T-helper 2 cell treated with Interferon-gamma antibody and Interleukin-4, amounts not matched to agents 5 μg/mL and 100 μg/mL, for 36 hours (primary cell): ENCODE data around the gene FGGY.
"Not testable (repeated sequence)": the region's sequence is repeated elsewhere in the genome, so short reads cannot be mapped to it uniquely, and the experiment has no call there.

Experiments
- DNase-seq: peaks from one replicate; pipeline ENCODE4 v3.0.0; 2021; ENCODE audit warnings: low spot score
- H3K27ac Mint-ChIP-seq: one replicate; pipeline ENCODE4 v1.8.0; 2021; ENCODE audit warnings: mild to moderate bottlenecking, mixed read lengths
- H3K27me3 Mint-ChIP-seq: one replicate; pipeline ENCODE4 v1.8.0; 2021; ENCODE audit warnings: low read depth, mixed read lengths
- H3K36me3 Mint-ChIP-seq: one replicate; pipeline ENCODE4 v1.8.0; 2021; ENCODE audit warnings: low read depth, mixed read lengths
- H3K4me1 Mint-ChIP-seq: one replicate; pipeline ENCODE4 v1.8.0; 2021; ENCODE audit warnings: low read depth, mixed read lengths
- H3K4me3 Mint-ChIP-seq: one replicate; pipeline ENCODE4 v1.8.0; 2022; ENCODE audit warnings: mild to moderate bottlenecking, moderate library complexity, mixed read lengths
- H3K9me3 Mint-ChIP-seq: one replicate; pipeline ENCODE4 v1.8.0; 2021; ENCODE audit warnings: mixed read lengths

FGGY gene

DNA sequence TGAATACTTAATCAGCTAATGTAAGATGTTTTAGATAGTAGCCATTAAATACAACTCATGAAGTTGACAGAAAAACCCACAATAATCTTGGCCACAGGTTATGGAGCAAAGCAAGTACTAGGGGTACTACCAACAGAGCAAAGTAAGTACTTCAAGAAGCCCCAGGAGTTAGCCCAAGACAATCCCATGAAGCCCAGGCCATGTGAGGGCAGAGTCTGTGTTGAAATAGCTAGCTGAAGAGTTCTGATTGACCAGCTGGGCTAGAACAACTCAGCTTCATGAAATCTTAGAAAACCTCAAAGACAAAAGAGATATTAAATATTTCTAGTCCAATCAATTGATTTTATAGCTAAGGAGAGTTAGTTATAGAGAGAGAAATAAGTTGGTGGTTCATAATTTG, 304.9 kb downstream of the FGGY start:
- H3K27ac Mint-ChIP-seq = no peak overlapping the region
- no peaks in the 10 kb centered on the region for H3K9me3 Mint-ChIP-seq
- DNase-seq = no peak
- H3K27me3 Mint-ChIP-seq = no peaks in the 10 kb centered on the region
- no peaks in the 10 kb centered on the region for H3K4me1 Mint-ChIP-seq
- no peak overlapping the region for H3K4me3 Mint-ChIP-seq
- H3K36me3 Mint-ChIP-seq = no peaks in the 10 kb centered on the region

DNA sequence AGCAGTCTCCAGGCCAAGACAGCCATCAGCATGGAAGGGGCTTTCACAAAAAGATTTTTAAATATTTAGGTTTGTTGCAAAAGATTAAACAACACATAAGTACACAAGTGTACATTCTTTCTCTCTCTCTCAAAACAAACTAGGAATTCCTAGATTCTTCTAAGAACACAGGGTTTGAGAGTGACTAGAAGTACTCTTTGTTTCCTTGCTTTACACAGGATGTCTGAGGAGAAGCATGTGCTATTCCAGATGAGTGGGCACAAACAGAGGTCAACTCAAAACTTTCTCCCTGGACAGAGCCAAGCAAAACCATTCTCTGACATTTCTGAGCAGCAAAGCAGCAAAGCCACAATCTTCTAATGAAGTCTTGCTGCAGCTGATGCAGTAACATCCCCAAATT, 307.3 kb downstream of the FGGY start:
- Mint-ChIP-seq H3K27ac (no peak overlapping the region), H3K4me1 (no peaks in the 10 kb centered on the region), H3K27me3 (no peaks in the 10 kb centered on the region), H3K4me3 (no peak overlapping the region), H3K36me3 (peaks cover 4% of the 10 kb centered on the region), H3K9me3 (no peaks in the 10 kb centered on the region)
- no peak for DNase-seq

DNA sequence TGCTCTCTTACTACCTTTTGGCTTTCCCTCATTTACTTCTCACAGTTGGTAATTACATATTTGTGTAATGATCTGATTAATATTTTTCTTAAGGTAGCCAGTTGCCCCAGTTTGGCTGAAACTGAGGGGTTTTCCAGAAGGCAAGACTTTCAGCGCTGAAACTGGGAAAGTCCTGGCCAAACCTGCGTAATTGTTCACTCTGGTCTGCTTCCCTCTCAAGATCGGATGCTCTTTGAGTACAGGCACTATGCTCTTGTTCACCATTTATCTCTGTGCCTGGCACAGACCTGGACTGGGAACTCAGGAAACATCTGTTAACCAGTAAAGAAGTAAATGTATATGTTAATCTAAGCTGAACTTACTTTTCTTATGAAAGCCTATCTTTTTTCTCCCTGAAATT, 308.3 kb downstream of the FGGY start:
- H3K9me3 Mint-ChIP-seq = no peaks in the 10 kb centered on the region
- no peak overlapping the region for H3K27ac Mint-ChIP-seq
- H3K36me3 Mint-ChIP-seq = peaks cover 6% of the 10 kb centered on the region
- H3K4me3 Mint-ChIP-seq = no peak overlapping the region
- no peak for DNase-seq
- H3K4me1 Mint-ChIP-seq = no peaks in the 10 kb centered on the region
- H3K27me3 Mint-ChIP-seq = no peaks in the 10 kb centered on the region

DNA sequence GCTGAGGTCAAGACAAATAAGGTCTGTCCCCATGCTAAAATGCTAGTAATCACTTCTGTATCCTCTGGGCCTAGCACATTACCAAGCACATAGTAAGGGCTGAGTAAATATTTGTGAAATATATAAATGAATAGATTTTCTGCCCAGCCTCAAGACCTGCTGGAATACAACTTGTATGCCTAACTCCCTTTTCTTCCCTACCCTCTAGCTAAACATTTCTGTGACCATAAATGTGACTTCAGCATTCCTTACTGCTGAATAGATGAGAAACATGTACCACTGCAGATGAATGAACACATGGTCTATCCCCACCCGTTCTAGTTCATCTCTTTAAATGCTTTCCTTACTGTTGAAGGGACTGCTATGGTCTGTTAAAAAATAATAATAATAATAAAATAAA, 308.9 kb downstream of the FGGY start:
- no peaks in the 10 kb centered on the region for H3K27me3 Mint-ChIP-seq
- H3K27ac Mint-ChIP-seq = no peak overlapping the region
- peaks cover 7% of the 10 kb centered on the region for H3K36me3 Mint-ChIP-seq
- H3K4me3 Mint-ChIP-seq = no peak overlapping the region
- H3K4me1 Mint-ChIP-seq = no peaks in the 10 kb centered on the region
- H3K9me3 Mint-ChIP-seq = no peaks in the 10 kb centered on the region
- no peak for DNase-seq

DNA sequence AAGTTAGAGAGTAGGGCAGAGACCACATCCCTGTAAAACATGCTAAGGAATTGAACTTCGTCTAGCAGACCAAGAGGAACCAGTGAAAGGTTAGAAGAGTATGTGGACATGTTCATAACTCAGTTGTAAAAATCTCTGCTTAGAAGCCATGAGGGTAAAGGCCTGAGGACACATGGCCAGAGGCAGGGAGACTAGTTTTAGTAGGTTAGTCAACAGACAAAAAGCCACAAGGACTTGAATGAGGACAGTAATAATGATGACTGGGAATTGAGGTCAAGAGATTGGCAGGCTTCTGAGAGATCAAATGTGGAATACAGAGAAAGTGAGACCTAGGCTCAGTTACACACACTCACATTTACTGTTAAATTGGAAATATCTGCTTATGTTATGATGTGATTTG, 312.4 kb downstream of the FGGY start:
- no peaks in the 10 kb centered on the region for H3K9me3 Mint-ChIP-seq
- no peak for DNase-seq
- no peak overlapping the region for H3K27ac Mint-ChIP-seq
- no peaks in the 10 kb centered on the region for H3K4me1 Mint-ChIP-seq
- H3K36me3 Mint-ChIP-seq = peaks cover 7% of the 10 kb centered on the region
- H3K27me3 Mint-ChIP-seq = no peaks in the 10 kb centered on the region
- H3K4me3 Mint-ChIP-seq = no peak overlapping the region

- not testable (repeated sequence) for H3K27me3 Mint-ChIP-seq, DNase-seq, H3K27ac Mint-ChIP-seq, H3K4me1 Mint-ChIP-seq, H3K4me3 Mint-ChIP-seq, H3K36me3 Mint-ChIP-seq, H3K9me3 Mint-ChIP-seq
These were observed 313.6 kb downstream of the FGGY start for GRCh38 chr1:59610499-59610898.

DNA sequence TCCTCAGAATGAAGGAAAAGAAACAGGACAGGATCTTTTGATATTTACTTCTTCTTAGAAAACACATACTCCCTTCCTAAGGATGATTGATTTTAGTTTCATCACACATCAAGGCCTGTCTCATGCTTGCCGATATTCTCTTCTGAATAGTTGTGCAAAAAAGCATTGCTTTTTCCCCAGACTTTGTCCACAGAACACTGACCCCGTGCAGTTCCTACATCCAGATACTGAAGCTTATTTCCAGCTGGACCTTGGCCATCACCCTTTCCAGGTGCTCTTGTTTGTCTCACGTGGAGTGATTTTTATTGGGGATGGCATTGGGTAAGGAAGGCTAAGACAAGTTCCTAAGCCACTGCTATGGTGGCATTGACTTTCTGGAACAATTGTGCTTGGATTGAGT, 320.5 kb downstream of the FGGY start:
- H3K4me3 Mint-ChIP-seq = no peak overlapping the region
- H3K4me1 Mint-ChIP-seq = no peaks in the 10 kb centered on the region
- no peaks in the 10 kb centered on the region for H3K36me3 Mint-ChIP-seq
- H3K27ac Mint-ChIP-seq = no peak overlapping the region
- H3K27me3 Mint-ChIP-seq = no peaks in the 10 kb centered on the region
- DNase-seq = no peak
- no peaks in the 10 kb centered on the region for H3K9me3 Mint-ChIP-seq

DNA sequence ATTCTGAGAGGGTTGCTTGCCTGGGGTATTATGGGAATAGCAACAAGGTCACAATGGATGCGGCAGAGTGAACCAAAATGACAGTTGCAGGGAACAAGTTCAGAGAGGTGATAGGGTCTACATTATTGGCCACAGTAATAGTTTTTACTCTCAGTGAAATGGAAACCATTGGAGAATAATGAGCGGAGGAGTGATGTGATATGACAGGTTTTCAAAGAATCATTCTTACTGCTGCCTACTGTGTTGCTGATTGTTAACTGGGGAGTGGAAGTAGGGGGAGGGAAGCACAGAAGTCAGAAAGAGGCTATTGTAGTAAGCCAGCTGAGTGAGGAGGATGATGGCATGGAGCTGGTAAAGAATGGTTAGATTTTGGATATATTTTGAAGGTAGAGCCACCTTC, 322.7 kb downstream of the FGGY start:
- Mint-ChIP-seq H3K4me3 (no peak overlapping the region), H3K27me3 (no peaks in the 10 kb centered on the region), H3K9me3 (no peaks in the 10 kb centered on the region), H3K4me1 (no peaks in the 10 kb centered on the region), H3K27ac (no peak overlapping the region), H3K36me3 (no peaks in the 10 kb centered on the region)
- no peak for DNase-seq

GRCh38 chr1:59625384-59625783, 328.5 kb downstream of the FGGY start:
- DNase-seq = no peak
- Mint-ChIP-seq H3K9me3 (no peaks in the 10 kb centered on the region), H3K27ac (no peak overlapping the region), H3K27me3 (no peaks in the 10 kb centered on the region), H3K4me1 (no peaks in the 10 kb centered on the region), H3K4me3 (no peak overlapping the region), H3K36me3 (no peaks in the 10 kb centered on the region)

DNA sequence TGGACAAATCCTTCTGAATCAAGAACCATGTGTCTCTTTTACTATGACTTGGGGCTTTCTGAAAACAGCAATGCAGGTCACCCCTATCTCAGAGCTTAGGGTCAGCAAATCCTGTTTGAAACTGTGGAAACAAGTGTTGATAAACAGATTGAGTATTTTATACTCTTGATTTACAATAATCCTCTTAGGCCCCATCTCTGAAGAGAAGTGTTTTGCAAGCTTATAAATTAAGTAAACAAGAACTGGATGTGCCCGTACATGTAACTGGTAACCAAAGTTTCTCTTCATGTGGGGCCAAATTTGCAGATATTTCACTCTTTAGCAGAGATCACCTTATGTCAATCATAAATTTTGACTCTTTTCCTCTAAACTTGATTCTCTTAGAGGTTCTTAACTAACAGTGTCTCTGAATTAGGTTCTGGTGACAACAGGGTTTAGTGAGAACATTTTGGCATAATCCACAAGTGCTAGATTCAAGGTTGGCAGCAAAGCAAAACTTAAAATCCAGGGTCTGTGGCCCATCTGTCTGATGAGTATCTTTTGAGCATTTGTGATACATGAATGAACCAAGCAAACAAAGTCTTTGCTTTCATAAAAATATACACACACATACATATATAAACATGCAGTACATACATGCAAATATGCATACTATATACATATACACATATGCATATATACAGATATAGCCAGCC, 334.8 kb downstream of the FGGY start:
- no peak for DNase-seq
- H3K27ac Mint-ChIP-seq = no peak overlapping the region
- H3K4me1 Mint-ChIP-seq = no peaks in the 10 kb centered on the region
- H3K27me3 Mint-ChIP-seq = no peaks in the 10 kb centered on the region
- no peaks in the 10 kb centered on the region for H3K9me3 Mint-ChIP-seq
- H3K36me3 Mint-ChIP-seq = no peaks in the 10 kb centered on the region
- no peak overlapping the region for H3K4me3 Mint-ChIP-seq

DNA sequence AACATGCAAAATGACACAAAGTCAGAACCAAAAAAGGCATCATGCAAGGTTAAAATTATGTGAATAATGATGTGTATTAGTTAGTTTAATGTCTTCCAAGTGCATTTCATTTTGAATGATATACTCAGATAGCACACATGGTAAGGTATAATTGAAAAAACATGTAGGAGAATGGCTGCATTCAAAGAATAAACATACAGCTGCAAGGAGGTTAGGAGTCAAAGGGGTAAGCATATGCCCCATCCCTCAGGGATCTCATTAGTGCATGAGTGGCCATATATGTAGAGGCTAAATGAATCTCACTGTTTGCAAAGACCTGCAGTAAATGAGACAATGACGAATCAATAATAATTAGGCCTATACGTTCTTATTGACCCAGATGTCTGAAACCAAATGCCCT, 338.2 kb downstream of the FGGY start:
- no peaks in the 10 kb centered on the region for H3K9me3 Mint-ChIP-seq
- no peaks in the 10 kb centered on the region for H3K4me1 Mint-ChIP-seq
- no peak overlapping the region for H3K27ac Mint-ChIP-seq
- no peaks in the 10 kb centered on the region for H3K27me3 Mint-ChIP-seq
- H3K36me3 Mint-ChIP-seq = no peaks in the 10 kb centered on the region
- H3K4me3 Mint-ChIP-seq = no peak overlapping the region
- DNase-seq = no peak

GRCh38 chr1:59638231-59638711, 341.4 kb downstream of the FGGY start:
- H3K27ac Mint-ChIP-seq = no peak overlapping the region
- no peaks in the 10 kb centered on the region for H3K27me3 Mint-ChIP-seq
- H3K4me3 Mint-ChIP-seq = no peak overlapping the region
- H3K4me1 Mint-ChIP-seq = no peaks in the 10 kb centered on the region
- no peaks in the 10 kb centered on the region for H3K9me3 Mint-ChIP-seq
- no peak for DNase-seq
- H3K36me3 Mint-ChIP-seq = no peaks in the 10 kb centered on the region

DNA sequence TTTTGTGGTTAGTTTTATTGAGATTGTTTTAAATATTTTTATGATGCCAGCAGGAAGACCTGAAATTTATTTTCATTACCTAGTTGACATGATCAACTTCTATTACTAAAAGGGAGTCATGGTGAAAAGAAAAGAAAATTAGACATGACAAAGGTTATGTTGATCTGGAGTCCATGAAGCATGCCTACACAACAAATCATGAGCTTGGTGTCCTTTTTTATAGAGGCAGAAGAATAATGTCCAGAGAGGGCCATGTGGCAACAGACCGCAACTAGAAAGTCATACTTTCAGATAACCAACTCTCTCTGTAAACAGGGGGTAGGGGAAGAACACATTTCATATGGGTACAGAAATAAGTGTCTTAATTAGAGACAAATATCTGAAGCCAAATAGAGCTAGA, 342.4 kb downstream of the FGGY start:
- no peaks in the 10 kb centered on the region for H3K4me1 Mint-ChIP-seq
- no peak for DNase-seq
- H3K4me3 Mint-ChIP-seq = no peak overlapping the region
- H3K27me3 Mint-ChIP-seq = no peaks in the 10 kb centered on the region
- H3K9me3 Mint-ChIP-seq = no peaks in the 10 kb centered on the region
- no peaks in the 10 kb centered on the region for H3K36me3 Mint-ChIP-seq
- no peak overlapping the region for H3K27ac Mint-ChIP-seq

- no peak for DNase-seq
- no peak overlapping the region for H3K27ac Mint-ChIP-seq
- no peaks in the 10 kb centered on the region for H3K36me3 Mint-ChIP-seq
- no peaks in the 10 kb centered on the region for H3K9me3 Mint-ChIP-seq
- no peak overlapping the region for H3K4me3 Mint-ChIP-seq
- H3K27me3 Mint-ChIP-seq = no peaks in the 10 kb centered on the region
- no peaks in the 10 kb centered on the region for H3K4me1 Mint-ChIP-seq
These were observed 344.0 kb downstream of the FGGY start for GRCh38 chr1:59640851-59641250.

DNA sequence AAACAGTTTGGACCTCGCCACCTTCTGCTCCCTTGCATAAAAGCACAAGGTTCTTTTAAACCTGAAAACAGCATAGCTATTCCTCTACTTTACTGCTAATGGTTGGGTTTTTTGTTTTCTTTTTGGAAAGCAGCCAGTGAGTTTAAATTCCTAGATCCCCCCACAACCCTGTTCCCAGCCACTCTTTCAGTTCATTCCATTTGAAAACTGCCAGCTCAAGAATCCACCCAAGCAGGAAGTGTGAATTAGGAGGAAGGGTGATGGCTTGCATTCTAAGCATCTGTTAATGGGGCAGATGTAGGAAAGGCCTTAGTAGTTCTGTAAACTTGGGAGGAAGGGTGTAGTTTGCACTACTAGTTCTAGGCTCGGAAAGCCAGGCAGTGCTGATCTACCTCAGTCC, 344.9 kb downstream of the FGGY start:
- Mint-ChIP-seq H3K27me3 (no peaks in the 10 kb centered on the region), H3K4me1 (no peaks in the 10 kb centered on the region), H3K36me3 (no peaks in the 10 kb centered on the region), H3K9me3 (peaks cover under 1% of the 10 kb centered on the region), H3K27ac (no peak overlapping the region), H3K4me3 (no peak overlapping the region)
- DNase-seq = no peak
